Thyroid gland (tissue), 4 donors: ENCODE results near the gene CRYGN. TPM values are rescaled to one million over a fixed set of nuclear protein-coding genes. Genes with fewer than 3 reads are reported as not detected.
A peak's percentile ranks its signal among the peaks of the same experiment; 100 is the strongest.

Experiments
- DNase-seq, 2 donors: peaks; one replicate each; pipeline ENCODE4 v3.0.0-alpha.2; 2019
- H3K27ac ChIP-seq, 3 donors: fragments of 200-600 bp; sonication (generic); 1 replicate in 2 of 3; 2 replicates in 1 of 3; pipeline ENCODE4 v1.5.1; 2016 to 2019; ENCODE audit warnings: mild to moderate bottlenecking in 1 of 3, moderate library complexity in 1 of 3
- H3K27me3 ChIP-seq: fragments of 200-600 bp; sonication (generic); one replicate; pipeline ENCODE4 v1.5.1; 2019
- H3K36me3 ChIP-seq, 2 donors: fragments of 200-600 bp; sonication (generic); one replicate each; pipeline ENCODE4 v1.5.1; 2016 to 2019
- H3K4me1 ChIP-seq, 2 donors: fragments of 200-600 bp; sonication (generic); one replicate each; pipeline ENCODE4 v1.5.1; 2017 to 2019
- H3K4me3 ChIP-seq, 3 donors: fragments of 200-600 bp; sonication (generic); replicated peaks in 1 of 3; 1 replicate in 2 of 3; 2 replicates in 1 of 3; pipeline ENCODE4 v1.5.1; 2016; ENCODE audit warnings: mild to moderate bottlenecking in 1 of 3
- H3K9me3 ChIP-seq: fragments of 200-600 bp; sonication (generic); one replicate; pipeline ENCODE4 v1.5.1; 2017
- POLR2A ChIP-seq, 2 donors: fragments of 450-650 bp; IDR thresholded peaks; one replicate each; pipeline ENCODE4 v1.6.1; 2017; ENCODE audit warnings: antibody characterized with exemption in 2 of 2, mild to moderate bottlenecking in 2 of 2, moderate library complexity in 1 of 2
- WGBS, 2 donors: methylation state at CpG; one replicate each; pipeline ENCODE4 v1.1.5; 2017; 5-methylcytosine and 5-hydroxymethylcytosine counted together
- intact Hi-C: fragments of 100-400 bp; cut with DNase I; formaldehyde crosslinking; loops from one replicate; pipeline ENCODE4 v1.15.1; 2023
- total RNA-seq, 4 donors: library from RNA; depleted of rRNA; stranded (reverse); fragments of >200 nt; gene quantifications; one replicate each; pipeline ENCODE4 v1.2.3, GENCODE V29; 2016
- TF ChIP-seq, protein P1 (sequence below), 6 experiments: fragments of 200-600 bp in 3 of 6; fragments of 450-650 bp in 3 of 6; sonication (generic) in 3 of 6; IDR thresholded peaks; one replicate each; pipeline ENCODE4 v1.5.1; 2016 to 2019; ENCODE audit warnings: antibody characterized with exemption in 6 of 6, mild to moderate bottlenecking in 2 of 6, inconsistent platforms in 1 of 6, moderate library complexity in 1 of 6

Gene CRYGN
- total RNA-seq, 4 donors from 2014 or later: 16.4 to 45.5 (median 24.5) TPM

DNA sequence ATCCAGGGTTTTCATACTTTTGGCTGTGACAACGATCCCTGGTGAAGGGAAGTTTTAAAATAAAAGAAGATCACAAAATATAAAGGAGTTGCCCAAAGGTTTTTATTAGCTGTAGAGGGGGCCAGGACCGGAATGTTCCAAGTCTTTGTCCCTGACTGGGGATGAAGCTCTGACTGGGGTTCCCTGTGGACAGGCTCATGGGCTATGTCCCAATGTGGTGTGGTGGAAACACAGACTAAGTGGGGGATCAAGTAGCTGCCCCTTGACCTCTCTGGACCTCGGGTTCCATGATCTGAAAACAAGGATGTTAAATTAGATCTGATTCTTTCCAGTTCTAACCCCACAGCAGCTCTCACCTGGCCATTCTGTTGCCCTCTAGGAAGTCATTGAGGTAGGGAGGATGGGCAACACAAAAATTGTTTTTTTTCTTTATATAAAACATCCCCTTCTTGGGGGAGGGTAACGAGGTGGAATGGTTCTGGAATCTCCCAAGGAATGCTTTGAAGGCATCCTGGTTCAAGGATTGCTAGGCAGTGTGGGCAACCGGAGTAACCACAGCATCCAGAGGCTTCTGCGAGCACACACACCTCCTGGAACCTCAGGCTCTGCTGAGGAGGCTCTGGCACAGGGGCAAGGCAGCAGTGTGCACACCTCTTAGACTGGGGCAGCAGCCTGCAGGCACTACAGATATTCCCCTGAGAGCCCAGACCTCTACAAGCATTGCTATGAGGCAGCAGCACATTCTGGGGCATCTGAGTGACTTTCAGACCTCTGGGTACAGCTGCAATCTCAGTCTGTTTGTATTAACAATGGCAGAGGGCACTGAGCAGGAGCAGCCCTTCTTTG lies 21.4 kb upstream of the CRYGN start:
- intact Hi-C loops: no loop called here
- no peaks in the 10 kb centered on the region for H3K27me3 ChIP-seq
- no peak overlapping the region for H3K4me3 ChIP-seq
- 89% methylated on average over 6 of the region's 6 CpGs for WGBS, 2 donors
- H3K9me3 ChIP-seq: no peaks in the 10 kb centered on the region
- H3K36me3 ChIP-seq: peaks cover 7 to 11% of the 10 kb centered on the region in 2 donors
- TF ChIP-seq, protein P1, sequence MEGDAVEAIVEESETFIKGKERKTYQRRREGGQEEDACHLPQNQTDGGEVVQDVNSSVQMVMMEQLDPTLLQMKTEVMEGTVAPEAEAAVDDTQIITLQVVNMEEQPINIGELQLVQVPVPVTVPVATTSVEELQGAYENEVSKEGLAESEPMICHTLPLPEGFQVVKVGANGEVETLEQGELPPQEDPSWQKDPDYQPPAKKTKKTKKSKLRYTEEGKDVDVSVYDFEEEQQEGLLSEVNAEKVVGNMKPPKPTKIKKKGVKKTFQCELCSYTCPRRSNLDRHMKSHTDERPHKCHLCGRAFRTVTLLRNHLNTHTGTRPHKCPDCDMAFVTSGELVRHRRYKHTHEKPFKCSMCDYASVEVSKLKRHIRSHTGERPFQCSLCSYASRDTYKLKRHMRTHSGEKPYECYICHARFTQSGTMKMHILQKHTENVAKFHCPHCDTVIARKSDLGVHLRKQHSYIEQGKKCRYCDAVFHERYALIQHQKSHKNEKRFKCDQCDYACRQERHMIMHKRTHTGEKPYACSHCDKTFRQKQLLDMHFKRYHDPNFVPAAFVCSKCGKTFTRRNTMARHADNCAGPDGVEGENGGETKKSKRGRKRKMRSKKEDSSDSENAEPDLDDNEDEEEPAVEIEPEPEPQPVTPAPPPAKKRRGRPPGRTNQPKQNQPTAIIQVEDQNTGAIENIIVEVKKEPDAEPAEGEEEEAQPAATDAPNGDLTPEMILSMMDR (IDR thresholded peaks at IDR 0.05): no peak
- TF ChIP-seq POLR2A (IDR thresholded peaks at IDR 0.05): no peak
- DNase-seq: no peak
- H3K27ac ChIP-seq: peak overlapping the region in 2 of 3 donors; percentile 81 to 88
- H3K4me1 ChIP-seq: peaks cover 15 to 26% of the 10 kb centered on the region in 2 donors

GRCh38 chr7:151460474-151460855 lies 20.5 kb upstream of the CRYGN start:
- no peaks in the 10 kb centered on the region for H3K9me3 ChIP-seq
- TF ChIP-seq, protein P1 (IDR thresholded peaks at IDR 0.05): no peak
- no peak for TF ChIP-seq POLR2A (IDR thresholded peaks at IDR 0.05)
- H3K36me3 ChIP-seq: peaks cover 4 to 6% of the 10 kb centered on the region in 2 donors
- H3K4me3 ChIP-seq: no peak overlapping the region
- 62 to 74% methylated on average over 7 to 10 of the region's 10 CpGs for WGBS, 2 donors
- no peak for DNase-seq
- H3K27me3 ChIP-seq: no peaks in the 10 kb centered on the region
- H3K4me1 ChIP-seq: peaks cover 15 to 26% of the 10 kb centered on the region in 2 donors
- intact Hi-C loops: no loop called here
- H3K27ac ChIP-seq: peak overlapping the region; percentile 54 to 88 (median 81)

- H3K4me3 ChIP-seq: no peak overlapping the region
- H3K27me3 ChIP-seq: no peaks in the 10 kb centered on the region
- TF ChIP-seq POLR2A (IDR thresholded peaks at IDR 0.05): peak in 1 of 2 donors; percentile 29
- TF ChIP-seq, protein P1 (IDR thresholded peaks at IDR 0.05): peak in 4 of 6 experiments; percentile 39 to 54 (median 46)
- peak overlapping the region; percentile 54 to 88 (median 81) for H3K27ac ChIP-seq
- H3K36me3 ChIP-seq: peaks cover 0 to under 1% of the 10 kb centered on the region in 2 donors
- peaks cover 15 to 26% of the 10 kb centered on the region in 2 donors for H3K4me1 ChIP-seq
- DNase-seq: peak; percentile 83 to 87
- H3K9me3 ChIP-seq: no peaks in the 10 kb centered on the region
- intact Hi-C loops: no loop called here
- WGBS, 2 donors: 1 to 5% methylated on average over 15 to 20 of the region's 25 CpGs
Observed at GRCh38 chr7:151459726-151460473, 20.0 kb upstream of the CRYGN start.

- intact Hi-C loops: no loop called here
- WGBS, 2 donors: 93 to 96% methylated on average over 6 of the region's 6 CpGs
- no peak for TF ChIP-seq POLR2A (IDR thresholded peaks at IDR 0.05)
- TF ChIP-seq, protein P1 (IDR thresholded peaks at IDR 0.05): no peak
- peaks cover 15 to 26% of the 10 kb centered on the region in 2 donors for H3K4me1 ChIP-seq
- H3K4me3 ChIP-seq: no peak overlapping the region
- no peaks in the 10 kb centered on the region for H3K27me3 ChIP-seq
- no peak overlapping the region for H3K27ac ChIP-seq
- H3K9me3 ChIP-seq: no peaks in the 10 kb centered on the region
- DNase-seq: no peak
- H3K36me3 ChIP-seq: no peaks in the 10 kb centered on the region
Observed at GRCh38 chr7:151457534-151457933, 17.6 kb upstream of the CRYGN start.
